Neural cell (in vitro differentiated cells): ENCODE data around the gene FOCAD.
A peak's percentile ranks its signal among the peaks of the same experiment; 100 is the strongest.

Source experiments
- CTCF ChIP-seq: fragments of 450-650 bp; IDR thresholded peaks from 2 replicates; pipeline ENCODE4 v1.5.1; 2014; ENCODE audit warnings: antibody characterized with exemption, mild to moderate bottlenecking, moderate library complexity; ENCODE audit not compliant: poor library complexity, severe bottlenecking
- EZH2 ChIP-seq: fragments of 200-600, 300-800 bp; shearing (Covaris generic), sonication (generic); IDR thresholded peaks from 2 replicates; pipeline ENCODE4 v1.6.1; 2014; ENCODE audit warnings: antibody characterized with exemption, low read length, borderline replicate concordance, mild to moderate bottlenecking; ENCODE audit not compliant: insufficient read depth, poor library complexity, severe bottlenecking
- POLR2AphosphoS5 ChIP-seq: IDR thresholded peaks from 2 replicates; pipeline ENCODE4 v1.6.1; 2012
- TAF1 ChIP-seq: IDR thresholded peaks from 2 replicates; pipeline ENCODE4 v1.6.1; 2012; ENCODE audit warnings: low read depth
- TF ChIP-seq, protein P1 (sequence below): IDR thresholded peaks from 2 replicates; pipeline ENCODE4 v1.6.1; 2012; ENCODE audit warnings: borderline replicate concordance

- no peak for TF ChIP-seq CTCF
- peak; percentile 17 for TF ChIP-seq POLR2AphosphoS5
- TF ChIP-seq, protein P1, sequence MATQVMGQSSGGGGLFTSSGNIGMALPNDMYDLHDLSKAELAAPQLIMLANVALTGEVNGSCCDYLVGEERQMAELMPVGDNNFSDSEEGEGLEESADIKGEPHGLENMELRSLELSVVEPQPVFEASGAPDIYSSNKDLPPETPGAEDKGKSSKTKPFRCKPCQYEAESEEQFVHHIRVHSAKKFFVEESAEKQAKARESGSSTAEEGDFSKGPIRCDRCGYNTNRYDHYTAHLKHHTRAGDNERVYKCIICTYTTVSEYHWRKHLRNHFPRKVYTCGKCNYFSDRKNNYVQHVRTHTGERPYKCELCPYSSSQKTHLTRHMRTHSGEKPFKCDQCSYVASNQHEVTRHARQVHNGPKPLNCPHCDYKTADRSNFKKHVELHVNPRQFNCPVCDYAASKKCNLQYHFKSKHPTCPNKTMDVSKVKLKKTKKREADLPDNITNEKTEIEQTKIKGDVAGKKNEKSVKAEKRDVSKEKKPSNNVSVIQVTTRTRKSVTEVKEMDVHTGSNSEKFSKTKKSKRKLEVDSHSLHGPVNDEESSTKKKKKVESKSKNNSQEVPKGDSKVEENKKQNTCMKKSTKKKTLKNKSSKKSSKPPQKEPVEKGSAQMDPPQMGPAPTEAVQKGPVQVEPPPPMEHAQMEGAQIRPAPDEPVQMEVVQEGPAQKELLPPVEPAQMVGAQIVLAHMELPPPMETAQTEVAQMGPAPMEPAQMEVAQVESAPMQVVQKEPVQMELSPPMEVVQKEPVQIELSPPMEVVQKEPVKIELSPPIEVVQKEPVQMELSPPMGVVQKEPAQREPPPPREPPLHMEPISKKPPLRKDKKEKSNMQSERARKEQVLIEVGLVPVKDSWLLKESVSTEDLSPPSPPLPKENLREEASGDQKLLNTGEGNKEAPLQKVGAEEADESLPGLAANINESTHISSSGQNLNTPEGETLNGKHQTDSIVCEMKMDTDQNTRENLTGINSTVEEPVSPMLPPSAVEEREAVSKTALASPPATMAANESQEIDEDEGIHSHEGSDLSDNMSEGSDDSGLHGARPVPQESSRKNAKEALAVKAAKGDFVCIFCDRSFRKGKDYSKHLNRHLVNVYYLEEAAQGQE: no peak
- TF ChIP-seq EZH2: no peak
- TF ChIP-seq TAF1: no peak
Observed at GRCh38 chr9:20749496-20750198, 65.6 kb downstream of the FOCAD start.
